Uterus (tissue), 2 donors: ENCODE data around the gene CCR2.
"Not testable (repeated sequence)": the region's sequence is repeated elsewhere in the genome, so short reads cannot be mapped to it uniquely, and the experiment has no call there.

Experiments used
- CTCF ChIP-seq, 4 experiments: fragments of 200-600 bp in 2 of 4; fragments of 450-650 bp in 2 of 4; sonication (generic) in 2 of 4; IDR thresholded peaks; one replicate each; pipeline ENCODE4 v1.5.1; 2016 to 2019; ENCODE audit warnings: antibody characterized with exemption in 4 of 4, mild to moderate bottlenecking in 2 of 4, moderate library complexity in 1 of 4
- POLR2A ChIP-seq, 2 donors: fragments of 450-650 bp; IDR thresholded peaks; one replicate each; pipeline ENCODE4 v1.6.1; 2016; ENCODE audit warnings: antibody characterized with exemption in 2 of 2, mild to moderate bottlenecking in 1 of 2, moderate library complexity in 1 of 2

DNA sequence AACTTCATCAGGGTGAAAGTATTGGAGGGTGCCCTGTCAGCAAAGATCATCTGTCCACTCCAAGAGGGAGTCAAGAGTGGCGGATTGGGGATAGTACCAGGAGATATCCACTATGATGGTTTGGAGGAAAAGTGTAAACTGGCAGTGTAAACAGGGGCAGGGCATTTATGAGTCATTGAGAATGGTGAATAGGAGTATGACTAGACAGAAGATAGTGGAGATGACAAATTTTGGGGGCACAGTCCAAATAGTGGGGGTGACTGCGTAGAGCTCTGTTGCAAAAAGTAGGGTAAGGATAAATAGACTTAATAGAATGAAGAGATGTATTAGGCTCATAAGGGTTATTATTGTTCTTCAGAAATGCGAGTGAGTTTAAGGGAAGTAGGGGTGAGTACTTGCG, 34.9 kb downstream of the CCR2 start:
- TF ChIP-seq POLR2A, CTCF (IDR thresholded peaks at IDR 0.05): not testable (repeated sequence)
